ENCODE measurements around the gene RITA1.
"Not testable (repeated sequence)": the region's sequence is repeated elsewhere in the genome, so short reads cannot be mapped to it uniquely, and the experiment has no call there.

RITA1 gene

DNA sequence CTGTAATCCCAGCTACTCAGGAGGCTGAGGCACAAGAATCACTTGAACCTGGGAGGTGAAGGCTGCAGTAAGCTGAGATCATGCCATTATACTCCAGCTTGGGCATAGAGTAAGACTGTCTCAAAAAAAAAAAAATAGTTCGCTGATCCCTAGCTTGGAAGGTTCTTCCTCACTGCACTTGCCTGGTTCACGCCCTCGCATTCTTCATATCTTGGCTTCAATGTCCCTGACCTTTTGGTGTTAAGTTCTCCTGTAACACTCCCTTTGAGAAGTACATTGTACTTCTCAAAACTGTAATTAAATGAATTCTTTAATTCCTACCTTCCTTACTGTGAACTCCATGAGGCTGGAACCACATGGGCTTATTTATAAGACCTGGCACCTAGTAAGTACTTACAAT is 19.3 kb downstream of the RITA1 start:
- DNase-seq = no peak

GRCh38 chr12:113206802-113207201 is 21.3 kb downstream of the RITA1 start:
- DNase-seq = not testable (repeated sequence)

DNA sequence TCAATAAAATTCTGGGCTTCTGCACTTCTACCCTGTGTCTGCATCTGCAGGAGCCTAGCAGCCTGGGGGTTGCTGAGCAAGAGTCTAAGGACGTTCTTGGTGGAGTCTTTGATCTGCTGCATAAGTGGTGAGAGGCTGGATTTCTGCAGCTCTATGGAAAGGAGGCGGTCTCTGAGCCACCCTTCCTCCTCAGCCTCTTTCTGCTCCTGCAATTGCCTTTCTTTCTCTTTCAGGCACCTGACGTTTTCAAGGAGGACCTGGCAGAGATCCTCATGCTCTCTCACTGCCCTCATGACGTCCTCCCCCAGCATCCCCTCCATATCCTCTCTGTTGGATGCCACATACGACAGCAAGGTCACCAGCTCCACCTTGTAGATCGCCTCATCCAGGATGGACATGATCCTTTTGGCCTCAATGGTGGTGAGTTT is 22.1 kb downstream of the RITA1 start:
- no peak for DNase-seq

DNA sequence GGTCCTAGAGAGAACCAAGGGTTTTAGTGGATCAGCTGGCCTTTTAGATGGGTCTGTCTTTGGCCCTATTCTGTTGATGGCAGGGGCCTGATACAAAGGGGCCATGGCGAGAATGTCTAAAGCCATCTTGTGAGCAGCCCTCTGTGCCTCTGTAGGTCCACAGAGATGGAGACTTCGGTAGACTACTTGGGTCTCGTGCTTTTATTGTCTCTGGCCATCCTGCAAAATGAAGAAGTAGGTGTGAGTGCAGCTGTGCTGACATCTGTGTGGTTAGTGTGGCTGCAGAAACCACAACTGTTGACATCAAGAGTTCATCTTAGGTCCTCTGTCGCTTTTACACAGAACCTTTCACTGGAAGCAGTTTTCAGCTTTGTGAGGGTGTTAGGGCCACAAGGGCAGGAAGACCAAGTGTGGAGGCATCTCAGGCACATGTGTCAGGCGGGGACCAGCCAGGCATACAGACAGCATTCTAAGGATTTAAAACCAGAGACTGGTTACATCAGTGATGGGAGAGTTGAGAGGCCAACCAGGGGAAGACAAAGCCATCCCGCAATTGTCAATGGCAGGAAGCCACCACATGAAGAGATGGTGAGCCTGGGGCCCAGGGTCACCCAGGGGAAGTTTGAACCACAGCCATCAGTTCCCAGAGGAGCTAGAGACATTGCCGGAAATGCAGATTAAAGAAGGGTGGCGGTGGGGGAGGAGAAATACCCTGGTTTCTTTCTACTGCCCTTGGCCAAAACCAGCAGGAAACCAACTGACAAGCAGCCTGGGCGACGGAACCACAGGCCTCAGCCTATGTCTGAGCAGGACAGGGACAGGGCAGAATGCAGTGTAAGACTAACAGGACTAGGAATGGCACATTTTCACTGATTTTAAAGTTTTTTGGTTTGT is 22.8 kb downstream of the RITA1 start:
- DNase-seq = peak; percentile 86

DNA sequence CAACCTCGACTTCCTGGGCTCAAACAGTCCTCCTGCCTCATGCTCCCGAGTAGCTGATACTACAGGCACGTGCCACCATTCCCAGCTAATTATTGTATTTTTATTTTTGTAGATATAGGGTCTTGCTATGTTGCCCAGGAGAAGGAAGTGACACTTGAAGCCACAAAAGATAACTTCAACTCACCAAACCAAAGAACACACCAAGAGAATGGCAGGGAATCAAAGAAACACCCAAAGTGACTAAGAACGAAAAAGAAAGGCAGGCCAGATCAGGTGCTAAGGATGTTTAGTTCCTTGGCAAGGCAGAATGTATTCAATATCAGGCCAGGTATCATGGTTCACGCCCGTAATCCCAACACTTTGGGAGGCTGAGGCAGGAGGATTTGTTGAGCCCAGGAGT is 25.6 kb downstream of the RITA1 start:
- DNase-seq = no peak

GRCh38 chr12:113214895-113215400 is 29.4 kb downstream of the RITA1 start:
- peak; percentile 99 for DNase-seq

GRCh38 chr12:113216027-113216426 is 30.5 kb downstream of the RITA1 start:
- DNase-seq = no peak

DNA sequence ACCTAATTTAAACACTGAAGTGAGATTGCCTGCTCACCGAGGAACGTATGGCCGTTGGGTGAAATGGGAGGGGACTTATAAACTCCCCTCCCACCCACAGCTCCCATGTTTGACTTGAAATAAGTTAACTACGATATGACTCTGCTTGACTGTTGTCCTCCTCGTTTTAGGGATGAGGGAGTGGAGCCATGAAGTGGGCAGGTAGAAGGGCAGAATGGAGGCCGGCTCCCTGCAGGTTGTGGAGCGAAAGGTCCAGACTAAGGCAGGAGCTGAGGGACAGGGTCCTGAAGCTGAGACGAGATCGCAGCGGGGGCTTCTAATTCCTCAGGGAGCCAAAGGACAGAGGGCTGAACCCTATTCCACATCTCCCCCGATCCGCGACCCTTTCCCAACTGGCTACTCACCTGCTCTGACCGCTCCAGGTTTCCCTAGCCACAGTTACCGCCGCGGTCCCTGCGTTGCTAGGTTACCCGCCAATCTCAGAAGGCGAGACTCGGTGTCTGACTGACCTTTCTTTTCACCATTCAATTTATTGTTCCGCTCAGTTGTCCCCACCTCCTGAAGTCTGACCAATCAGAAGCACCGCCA is 35.2 kb downstream of the RITA1 start:
- no peak for DNase-seq

GRCh38 chr12:113221181-113221996 is 35.9 kb downstream of the RITA1 start, which contains the start of gene TPCN1:
TSS of gene TPCN1 (plus strand) at chr12:113221464. CDS start at chr12:113226853, 5,389 bp downstream.
- DNase-seq = peak; percentile 100

DNA sequence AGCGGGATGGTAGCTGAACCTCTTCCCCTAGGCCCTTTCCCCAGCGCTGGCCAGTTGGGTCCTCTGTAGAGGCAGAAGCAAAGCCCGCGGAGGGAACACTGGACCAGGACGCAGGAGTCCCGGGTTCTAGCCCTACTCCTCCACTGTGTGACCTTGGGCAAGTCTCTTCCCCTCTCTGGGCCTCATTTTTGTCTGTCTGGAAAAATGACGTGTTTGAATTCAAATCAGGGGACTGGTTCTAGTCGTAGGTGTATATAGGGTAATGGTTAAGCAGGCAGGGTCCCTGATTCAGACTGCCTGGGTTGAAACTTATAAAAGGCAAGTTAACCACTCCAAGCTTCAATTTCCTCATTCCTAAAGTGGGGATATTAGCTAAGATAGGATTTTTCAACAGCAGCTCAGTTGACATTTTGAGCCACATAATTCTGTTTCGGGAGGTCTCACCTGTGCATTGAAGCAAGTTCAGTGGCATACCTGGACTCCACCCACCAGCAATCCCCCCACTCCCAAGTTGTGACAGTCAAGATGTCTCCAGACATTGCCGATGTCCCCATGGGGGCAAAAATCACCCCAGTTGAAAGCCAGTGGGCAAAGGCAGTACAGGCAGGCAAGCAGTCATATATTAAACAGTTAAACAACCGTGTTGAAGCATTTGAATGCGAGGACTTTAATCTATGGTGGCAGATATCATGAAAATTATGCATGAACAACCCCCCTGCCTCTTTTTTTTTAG is 36.6 kb downstream of the RITA1 start:
- peak; percentile 46 for DNase-seq

DNA sequence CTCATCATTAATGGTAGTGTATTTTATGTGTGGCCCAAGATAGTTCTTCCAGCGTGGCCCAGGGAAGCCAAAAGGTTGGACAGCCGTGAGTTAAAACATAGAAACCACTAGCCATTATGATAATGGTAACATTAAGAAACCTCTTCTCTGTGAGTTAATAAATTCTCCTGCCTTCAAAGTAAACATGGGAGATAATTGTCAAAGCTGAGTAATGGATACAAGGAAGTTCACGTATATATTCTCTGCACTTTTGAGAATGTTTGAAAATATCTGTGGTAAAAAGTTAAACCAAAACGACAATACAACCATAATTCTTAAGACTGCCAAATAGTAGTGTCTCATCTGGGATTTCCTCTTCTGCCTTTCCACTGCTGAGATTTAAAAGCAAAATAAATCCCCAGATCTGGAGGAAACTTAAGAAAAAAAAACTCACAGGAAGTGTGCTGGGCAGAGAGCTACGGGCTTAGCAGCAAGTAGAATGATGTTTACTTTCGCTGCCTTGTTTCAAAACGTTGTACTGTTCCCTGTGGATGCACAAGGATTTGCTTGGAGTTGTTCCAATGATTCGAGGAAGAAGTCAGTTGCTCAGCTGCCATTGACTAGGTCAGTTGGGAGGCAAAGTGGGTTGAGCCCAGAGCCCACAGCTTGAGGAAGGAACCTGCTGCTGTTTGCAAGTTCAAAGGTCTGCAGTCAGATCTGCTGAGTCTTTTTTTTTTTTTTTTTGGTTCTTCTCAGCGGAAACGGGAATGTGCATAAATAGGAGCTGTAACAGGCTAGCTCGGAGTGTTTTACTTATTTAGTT is 37.4 kb downstream of the RITA1 start:
- peak; percentile 44 for DNase-seq

DNA sequence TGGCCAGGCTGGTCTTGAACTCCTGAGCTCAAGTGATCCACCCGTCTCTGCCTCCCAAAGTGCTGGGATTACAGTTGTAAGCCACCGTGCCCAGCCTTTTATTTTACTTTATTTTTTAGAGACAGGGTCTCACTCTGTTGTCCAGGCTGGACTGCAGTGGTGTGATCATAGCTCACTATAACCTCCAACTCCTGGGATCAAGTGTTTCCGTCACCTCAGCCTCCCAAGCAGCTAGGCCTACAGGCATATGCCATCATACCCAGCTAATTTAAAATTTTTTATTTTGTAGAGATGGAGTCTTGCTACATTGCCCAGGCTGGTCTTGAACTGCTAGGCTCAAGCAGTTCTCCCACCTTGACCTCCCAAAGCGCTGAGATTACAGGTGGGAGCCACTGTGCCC is 39.4 kb downstream of the RITA1 start:
- DNase-seq = no peak

DNA sequence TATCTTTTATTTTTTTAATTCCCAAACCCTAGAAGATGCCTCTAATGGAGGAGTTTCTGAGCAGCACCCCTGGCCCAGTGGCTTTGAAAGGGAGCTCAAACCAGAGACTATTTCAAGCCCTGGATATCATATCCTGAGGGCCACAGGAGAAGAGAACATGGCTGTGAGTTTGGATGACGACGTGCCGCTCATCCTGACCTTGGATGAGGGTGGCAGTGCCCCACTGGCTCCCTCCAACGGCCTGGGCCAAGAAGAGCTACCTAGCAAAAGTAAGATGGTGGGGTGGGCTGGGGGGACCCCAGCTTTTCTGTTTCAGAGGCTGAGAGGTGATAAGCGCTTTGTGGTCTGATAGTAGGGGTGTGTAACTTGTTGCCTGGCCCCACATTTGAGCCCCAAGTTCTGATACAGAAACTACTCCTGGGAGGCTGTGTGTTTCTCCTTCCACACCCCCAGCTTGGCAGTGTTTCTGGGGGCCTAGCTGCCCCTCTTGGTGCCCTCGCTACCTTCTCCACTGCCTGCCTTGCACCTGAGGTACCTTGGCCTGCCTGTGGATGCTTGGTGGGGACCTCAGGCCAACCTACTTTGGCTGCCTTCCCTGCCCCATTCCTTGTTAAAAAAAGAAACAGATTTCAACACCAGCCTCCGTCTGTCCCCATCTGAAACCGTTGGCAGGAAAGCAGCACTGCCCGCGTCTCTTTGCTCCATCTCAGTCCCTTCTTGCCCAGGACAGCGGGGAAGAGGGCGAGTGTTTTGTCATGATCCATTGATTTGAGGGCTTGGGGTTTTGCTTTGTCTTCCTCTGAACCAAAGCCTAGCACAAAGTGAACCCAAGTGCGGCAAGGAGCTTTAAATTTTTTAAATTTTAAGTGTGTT is 41.4 kb downstream of the RITA1 start:
- DNase-seq = no peak

GRCh38 chr12:113227686-113228391 is 42.3 kb downstream of the RITA1 start:
- no peak for DNase-seq

DNA sequence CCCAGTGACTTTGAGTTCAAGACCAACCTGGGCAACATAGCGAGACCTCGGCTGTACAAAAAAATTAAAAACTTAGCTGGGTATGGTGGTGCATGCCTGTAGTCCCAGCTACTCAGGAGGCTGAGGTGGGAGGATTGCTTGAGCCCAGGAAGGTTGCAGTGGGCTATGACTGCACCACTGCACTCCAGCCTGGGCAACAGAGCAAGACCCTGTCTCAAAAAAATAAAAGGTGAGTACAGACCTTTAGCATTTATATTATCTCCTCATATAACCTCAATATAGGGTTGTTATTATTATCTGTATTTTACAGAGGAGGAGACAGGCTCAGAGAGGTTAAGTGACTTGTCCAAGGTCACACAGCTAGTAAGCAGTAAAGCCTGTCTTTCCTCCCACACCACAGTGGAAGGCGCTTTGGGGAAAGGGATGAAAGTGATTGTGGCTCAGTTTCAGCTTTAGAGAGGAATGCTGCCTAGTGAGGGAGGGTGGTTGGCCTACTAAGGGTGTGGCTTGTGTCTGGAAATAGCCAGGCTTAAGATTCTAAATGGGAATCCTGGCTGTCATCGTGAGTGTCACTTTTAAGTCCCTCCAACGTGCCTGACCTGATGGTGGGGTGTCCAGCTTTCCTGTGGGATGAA is 43.0 kb downstream of the RITA1 start:
- DNase-seq = no peak

- DNase-seq = no peak
These were observed 45.1 kb downstream of the RITA1 start for GRCh38 chr12:113230315-113231234.

- DNase-seq = no peak
These were observed 45.9 kb downstream of the RITA1 start for GRCh38 chr12:113231235-113232088.

All from inflammatory macrophage treated with lipopolysaccharide for 4 hours (primary cell).